HepG2 (cell line): Measurements from ENCODE around the gene SLITRK2.

ENCODE experiments used
- ATF3 ChIP-seq: sonication (generic); formaldehyde crosslinking; IDR thresholded peaks from 2 replicates; pipeline ENCODE4 v1.4.0; 2020; ENCODE audit warnings: missing genetic modification reagents
- FOXA1 ChIP-seq, 2 experiments: fragments of 450-650 bp in 1 of 2; sonication (generic) in 1 of 2; formaldehyde crosslinking in 1 of 2; IDR thresholded peaks; 2 replicates each; pipeline versions ENCODE4 v1.4.0 to v1.6.1; 2016 to 2020; ENCODE audit warnings: missing genetic modification reagents in 1 of 2
- HOXA7 ChIP-seq: sonication (generic); formaldehyde crosslinking; IDR thresholded peaks from 2 replicates; pipeline ENCODE4 v1.8.1; 2022; ENCODE audit warnings: mild to moderate bottlenecking, missing genetic modification reagents, moderate library complexity
- PAX8 ChIP-seq: sonication (generic); formaldehyde crosslinking; IDR thresholded peaks from 2 replicates; pipeline ENCODE4 v1.8.0; 2022; ENCODE audit warnings: mild to moderate bottlenecking, missing genetic modification reagents, borderline replicate concordance

GRCh38 chrX:145820825-145821224 lies 3.2 kb downstream of the SLITRK2 start:
- TF ChIP-seq ATF3 (CRISPR knock-in tag): no peak
- TF ChIP-seq PAX8 (CRISPR knock-in tag): no peak
- no peak for TF ChIP-seq HOXA7 (CRISPR knock-in tag)
- TF ChIP-seq FOXA1 (IDR thresholded peaks at IDR 0.05): no peak
- TF ChIP-seq FOXA1 (CRISPR knock-in tag; IDR thresholded peaks at IDR 0.05): no peak
